Measurements from ENCODE around the gene WDR47.

The WDR47 gene

GRCh38 chr1:109083923-109084322, 42.0 kb upstream of the WDR47 start:
- TF ChIP-seq ZFX (IDR thresholded peaks at IDR 0.05; ENCODE audit: borderline replicate concordance), result no peak
- TF ChIP-seq CTCF (IDR thresholded peaks at IDR 0.05), result no peak
- H3K27ac ChIP-seq, result no peak overlapping the region

DNA sequence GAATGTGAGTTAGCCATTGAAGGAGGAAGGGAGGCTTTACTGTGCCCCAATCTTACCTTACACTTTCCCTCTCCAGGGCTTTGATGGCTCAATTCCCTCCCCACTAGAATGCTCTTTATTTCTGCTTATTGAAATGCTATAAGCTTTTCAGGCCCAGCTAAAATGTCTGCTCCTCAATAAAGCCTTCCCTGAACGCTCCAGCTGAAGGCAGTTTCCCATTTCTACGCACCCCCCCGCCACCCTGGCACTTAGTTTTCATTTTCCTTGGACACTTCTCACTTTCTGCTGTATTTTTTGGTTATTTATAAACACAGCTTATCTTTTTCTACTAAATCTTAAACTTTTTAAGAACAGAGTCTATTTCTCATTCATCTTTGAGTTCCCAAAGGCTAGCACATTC, 41.6 kb upstream of the WDR47 start:
- no peak overlapping the region for H3K27ac ChIP-seq
- TF ChIP-seq CTCF (IDR thresholded peaks at IDR 0.05) (no peak), ZFX (IDR thresholded peaks at IDR 0.05; ENCODE audit: borderline replicate concordance) (no peak)

DNA sequence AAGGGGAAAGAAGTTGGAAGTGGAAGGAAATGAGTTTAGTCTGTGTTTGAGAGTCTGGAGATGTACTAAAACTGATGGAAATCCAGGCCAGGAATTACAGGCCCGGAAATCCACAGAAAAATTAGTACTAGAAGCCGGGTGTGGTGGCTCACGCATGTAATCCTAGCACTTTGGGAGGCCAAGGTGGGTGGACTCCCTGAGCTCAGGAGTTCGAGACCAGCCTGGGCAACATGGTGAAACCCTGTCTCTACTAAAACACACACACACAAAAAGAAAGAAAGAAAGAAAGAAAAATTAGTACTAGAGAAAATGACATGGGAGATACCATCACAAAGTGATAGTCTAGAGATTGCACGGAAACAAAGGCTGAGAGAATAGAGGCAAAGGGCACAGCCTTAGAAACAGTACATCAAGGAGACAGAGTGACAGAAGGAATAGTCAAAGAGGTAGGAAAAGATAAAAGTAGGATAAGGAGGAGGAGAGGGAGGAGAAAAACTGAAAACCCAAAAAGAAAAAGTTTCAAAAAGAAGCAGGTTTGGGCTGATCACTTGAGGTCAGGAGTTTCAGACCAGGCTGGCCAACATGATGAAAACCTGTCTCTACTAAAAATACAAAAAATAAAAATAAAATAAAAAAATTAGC, 38.7 kb upstream of the WDR47 start:
- TF ChIP-seq CTCF (IDR thresholded peaks at IDR 0.05), result no peak
- TF ChIP-seq ZFX (IDR thresholded peaks at IDR 0.05; ENCODE audit: borderline replicate concordance), result no peak
- no peak overlapping the region for H3K27ac ChIP-seq

- no peak for TF ChIP-seq CTCF (IDR thresholded peaks at IDR 0.05)
- no peak for TF ChIP-seq ZFX (IDR thresholded peaks at IDR 0.05; ENCODE audit: borderline replicate concordance)
- H3K27ac ChIP-seq, result 0 out of 2 replicates have a peak overlapping the region, but pooled peaks have one; percentile 3
Measured at GRCh38 chr1:109079240-109079622, 37.3 kb upstream of the WDR47 start.

DNA sequence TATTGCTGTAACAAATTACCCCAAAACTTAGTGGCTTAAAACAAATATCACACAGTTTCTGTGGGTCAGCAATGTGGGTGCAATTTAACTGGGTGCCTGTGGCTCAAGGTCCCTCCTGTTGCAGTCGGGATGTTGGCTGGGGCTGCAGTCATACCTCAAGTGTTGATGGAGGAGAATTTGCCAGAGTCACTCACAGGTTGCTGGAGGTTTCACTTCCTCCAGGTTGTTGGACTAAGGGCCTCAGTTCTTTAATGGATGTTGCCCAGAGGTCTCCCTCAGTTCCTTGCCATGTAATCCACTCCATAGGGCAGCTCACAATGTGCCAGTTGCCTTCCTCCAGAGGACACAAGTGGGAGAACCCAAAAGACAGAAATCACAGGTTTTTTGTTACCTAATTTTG, 36.4 kb upstream of the WDR47 start:
- no peak for TF ChIP-seq ZFX (IDR thresholded peaks at IDR 0.05; ENCODE audit: borderline replicate concordance)
- no peak for TF ChIP-seq CTCF (IDR thresholded peaks at IDR 0.05)
- H3K27ac ChIP-seq, result no peak overlapping the region

DNA sequence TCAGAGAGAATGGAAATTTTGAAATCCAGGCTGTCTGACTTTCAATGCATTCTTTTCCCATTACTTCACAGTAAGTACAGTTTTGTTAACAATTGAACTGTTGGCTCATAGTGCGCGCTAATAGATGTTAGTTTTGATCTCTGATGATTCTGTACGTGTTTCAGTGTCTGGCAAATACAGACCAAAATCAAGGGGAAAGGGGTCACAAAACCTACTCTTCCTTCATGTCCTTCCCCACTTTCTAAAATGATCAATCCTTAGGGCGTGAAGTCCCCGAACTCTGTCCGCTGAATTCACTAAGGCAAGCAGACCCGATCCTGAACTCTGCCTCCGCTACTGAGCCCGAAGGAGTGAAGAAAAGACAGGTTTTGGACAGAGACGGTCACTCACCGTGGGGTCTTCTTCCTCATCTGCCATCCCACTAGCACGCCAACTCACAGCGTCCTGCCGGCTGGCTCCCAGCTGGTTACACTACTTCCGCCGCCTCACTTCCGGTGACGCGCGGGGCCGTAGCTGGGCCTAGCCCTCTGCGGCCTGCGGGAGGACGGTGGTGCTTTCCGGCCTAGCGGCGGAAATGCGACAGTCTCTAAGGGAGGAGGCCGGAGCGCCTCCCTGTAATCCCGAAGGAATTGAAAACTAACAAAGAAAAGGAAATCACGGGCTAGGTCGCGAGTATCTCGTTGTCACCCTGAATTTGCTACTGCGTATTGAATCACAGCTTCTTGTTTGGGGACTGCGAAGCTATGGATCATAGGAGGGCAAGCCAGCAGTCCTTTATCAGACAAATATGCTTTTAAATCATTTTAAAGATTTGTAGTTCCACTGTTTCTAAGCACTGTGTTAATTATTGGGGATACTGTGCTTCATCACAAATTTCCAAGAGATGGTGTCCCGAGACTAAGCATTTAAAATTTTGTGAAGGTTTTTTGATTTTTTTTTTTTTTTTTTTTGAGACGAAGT, 33.9 kb upstream of the WDR47 start, which contains the start of gene TAF13:
TAF13 (minus strand) TSS at position 473 of the 960 bp plus-strand sequence; CDS start at position 417, 56 bp downstream.
- TF ChIP-seq ZFX (IDR thresholded peaks at IDR 0.05; ENCODE audit: borderline replicate concordance) (no peak), CTCF (IDR thresholded peaks at IDR 0.05) (peak; percentile 16; the same call in 1 of the 2 replicates)
- peak within 1 kb of the TSS; percentile 86 for H3K27ac ChIP-seq

- H3K27ac ChIP-seq, result no peak overlapping the region
- no peak for TF ChIP-seq CTCF (IDR thresholded peaks at IDR 0.05)
- no peak for TF ChIP-seq ZFX (IDR thresholded peaks at IDR 0.05; ENCODE audit: borderline replicate concordance)
Measured at GRCh38 chr1:109069294-109069693, 27.4 kb upstream of the WDR47 start.

Measured in 22Rv1 (cell line).